IMR-90 (cell line): ENCODE measurements around the gene MAG. TPM values are rescaled to one million over a fixed set of nuclear protein-coding genes. Genes with fewer than 3 reads are reported as not detected.

ENCODE experiments used
- ATAC-seq: fragments of 200-7000 bp; cut with Tn5 transposase; 2 replicates; pipeline ENCODE4 v1.9.1; 2020; ENCODE audit warnings: low read depth, mild to moderate bottlenecking, moderate library complexity
- BruUV-seq: library from RNA; stranded (reverse); fragments of 400-500 nt; replicated peaks from 2 replicates; lab custom pipeline; 2021; lab: Mats Ljungman, UMichigan
- CTCF ChIA-PET: fragments of 300-600 bp; formaldehyde crosslinking; extraction: SDS; loops from one replicate; lab custom pipeline; 2021; ENCODE audit warnings: antibody characterized with exemption; lab: Yijun Ruan, JAX
- POLR2A ChIA-PET: fragments of 300-600 bp; sonication (Branson Sonifier 250); formaldehyde crosslinking; loops from one replicate; lab custom pipeline; 2022; ENCODE audit warnings: antibody characterized with exemption; ENCODE audit not compliant: unreplicated experiment; lab: Charles Lee
- DNase-seq: peaks from one replicate; pipeline ENCODE4 v3.0.0; 2013
- H2AFZ ChIP-seq: replicated peaks from 2 replicates; pipeline ENCODE3; 2013; ENCODE audit warnings: low read length, mild to moderate bottlenecking; ENCODE audit not compliant: poor library complexity
- H2AK5ac ChIP-seq: 2 replicates; pipeline ENCODE4 v1.6.1; 2013; ENCODE audit warnings: low read depth, low read length, inconsistent platforms
- H2AK9ac ChIP-seq: replicated peaks from 2 replicates; pipeline ENCODE3; 2013; ENCODE audit warnings: mild to moderate bottlenecking, low read depth, low read length, moderate library complexity; ENCODE audit not compliant: poor library complexity
- H2BK120ac ChIP-seq: 2 replicates; pipeline ENCODE4 v1.6.1; 2013; ENCODE audit warnings: low read depth, low read length, inconsistent platforms
- H2BK15ac ChIP-seq: 3 replicates; pipeline ENCODE4 v1.6.1; 2013; ENCODE audit warnings: low read depth, low read length, inconsistent platforms
- H2BK20ac ChIP-seq: 2 replicates; pipeline ENCODE4 v1.6.1; 2013; ENCODE audit warnings: low read depth, mild to moderate bottlenecking, inconsistent platforms, low read length, moderate library complexity
- H2BK5ac ChIP-seq: 2 replicates; pipeline ENCODE4 v1.6.1; 2013; ENCODE audit warnings: mild to moderate bottlenecking, low read depth, low read length, inconsistent platforms; ENCODE audit not compliant: poor library complexity, severe bottlenecking
- H3K14ac ChIP-seq: replicated peaks from 2 replicates; pipeline ENCODE4 v1.6.1; 2013; ENCODE audit warnings: low read depth, low read length, inconsistent platforms
- H3K18ac ChIP-seq: 2 replicates; pipeline ENCODE4 v1.6.1; 2013; ENCODE audit warnings: low read depth, low read length, control low read depth
- H3K23ac ChIP-seq: 2 replicates; pipeline ENCODE4 v1.6.1; 2013; ENCODE audit warnings: low read depth, low read length, inconsistent platforms
- H3K27ac ChIP-seq: 2 replicates; pipeline ENCODE4 v1.5.1; 2013; ENCODE audit warnings: mild to moderate bottlenecking, control low read depth, low read length; ENCODE audit not compliant: insufficient read depth
- H3K27me3 ChIP-seq: 2 replicates; pipeline ENCODE4 v1.6.1; 2013; ENCODE audit warnings: low read length; ENCODE audit not compliant: control insufficient read depth, insufficient read depth
- H3K36me3 ChIP-seq: 2 replicates; pipeline ENCODE4 v1.6.1; 2013; ENCODE audit warnings: low read length, mixed read lengths; ENCODE audit not compliant: control insufficient read depth, insufficient read depth
- H3K4ac ChIP-seq: 2 replicates; pipeline ENCODE4 v1.6.1; 2013; ENCODE audit warnings: low read depth, low read length, inconsistent platforms
- H3K4me1 ChIP-seq: 2 replicates; pipeline ENCODE4 v1.6.1; 2013; ENCODE audit warnings: low read length, mixed read lengths; ENCODE audit not compliant: control insufficient read depth, insufficient read depth
- H3K4me2 ChIP-seq: 2 replicates; pipeline ENCODE4 v1.6.1; 2013; ENCODE audit warnings: low read depth, mild to moderate bottlenecking, control low read depth, low read length, moderate library complexity
- H3K4me3 ChIP-seq: 2 replicates; pipeline ENCODE4 v1.5.1; 2013; ENCODE audit warnings: low read depth, mild to moderate bottlenecking, control low read depth, low read length, moderate library complexity; ENCODE audit not compliant: insufficient read depth
- H3K56ac ChIP-seq: 2 replicates; pipeline ENCODE4 v1.6.1; 2013; ENCODE audit warnings: low read length, inconsistent platforms; ENCODE audit not compliant: insufficient read depth; ENCODE audit errors: extremely low read depth
- H3K79me1 ChIP-seq, 2 experiments: 2 replicates each; pipeline ENCODE4 v1.6.1; 2013; ENCODE audit warnings: low read length in 2 of 2, inconsistent platforms in 1 of 2, low read depth in 1 of 2
- H3K9ac ChIP-seq: 2 replicates; pipeline ENCODE4 v1.6.1; 2013; ENCODE audit warnings: low read depth, low read length, control low read depth
- H3K9me1 ChIP-seq: 2 replicates; pipeline ENCODE4 v1.6.1; 2013; ENCODE audit warnings: low read length, inconsistent platforms; ENCODE audit not compliant: insufficient read depth
- H3K9me3 ChIP-seq: 2 replicates; pipeline ENCODE4 v1.6.1; 2013; ENCODE audit warnings: low read length; ENCODE audit not compliant: control insufficient read depth, insufficient read depth
- H4K20me1 ChIP-seq: 2 replicates; pipeline ENCODE4 v1.6.1; 2013; ENCODE audit warnings: low read length, inconsistent platforms; ENCODE audit not compliant: insufficient read depth
- H4K5ac ChIP-seq: 2 replicates; pipeline ENCODE4 v1.6.1; 2013; ENCODE audit warnings: mild to moderate bottlenecking, low read depth, low read length, control low read depth
- H4K8ac ChIP-seq, 2 experiments: 2 replicates each; pipeline ENCODE4 v1.6.1; 2013; ENCODE audit warnings: low read depth in 2 of 2, low read length in 2 of 2, control low read depth in 1 of 2, inconsistent platforms in 1 of 2
- H4K91ac ChIP-seq: 2 replicates; pipeline ENCODE4 v1.6.1; 2013; ENCODE audit warnings: low read depth, low read length, inconsistent platforms; ENCODE audit not compliant: insufficient read depth
- CEBPB ChIP-seq: IDR thresholded peaks from 2 replicates; pipeline ENCODE4 v1.6.1; 2012; ENCODE audit warnings: low read depth, low read length, improper control_type of control experiment
- CTCF ChIP-seq: conservative IDR thresholded peaks from 2 replicates; pipeline ENCODE4 v1.5.1; 2012; ENCODE audit warnings: mild to moderate bottlenecking, low read depth, low read length, improper control_type of control experiment
- ELK1 ChIP-seq: fragments of 150-350 bp; IDR thresholded peaks from 2 replicates; pipeline ENCODE4 v1.6.1; 2016; ENCODE audit warnings: low read depth, mild to moderate bottlenecking, low read length, moderate library complexity, borderline replicate concordance
- FOS ChIP-seq: fragments of 150-350 bp; IDR thresholded peaks from 2 replicates; pipeline ENCODE4 v1.6.1; 2016; ENCODE audit warnings: low read depth, low read length
- MAFK ChIP-seq: IDR thresholded peaks from 2 replicates; pipeline ENCODE4 v1.6.1; 2012; ENCODE audit warnings: low read depth, low read length, improper control_type of control experiment
- MAZ ChIP-seq: IDR thresholded peaks from 2 replicates; pipeline ENCODE4 v1.6.1; 2012; ENCODE audit warnings: low read depth, mild to moderate bottlenecking, low read length, improper control_type of control experiment, moderate library complexity, borderline replicate concordance
- MXI1 ChIP-seq: IDR thresholded peaks from 2 replicates; pipeline ENCODE4 v1.6.1; 2012; ENCODE audit warnings: low read depth, mild to moderate bottlenecking, low read length, moderate library complexity, borderline replicate concordance
- NFE2L2 ChIP-seq: fragments of 150-350 bp; IDR thresholded peaks from 2 replicates; pipeline ENCODE4 v1.6.1; 2016; ENCODE audit warnings: low read depth, mild to moderate bottlenecking, low read length
- RAD21 ChIP-seq: IDR thresholded peaks from 2 replicates; pipeline ENCODE4 v1.6.1; 2012; ENCODE audit warnings: low read length, improper control_type of control experiment
- RCOR1 ChIP-seq: IDR thresholded peaks from 2 replicates; pipeline ENCODE4 v1.6.1; 2012; ENCODE audit warnings: mild to moderate bottlenecking, low read length, improper control_type of control experiment; ENCODE audit not compliant: insufficient replicate concordance
- RFX5 ChIP-seq: IDR thresholded peaks from 2 replicates; pipeline ENCODE4 v1.8.0; 2012; ENCODE audit warnings: low read depth, mild to moderate bottlenecking, low read length, moderate library complexity
- SMC3 ChIP-seq: fragments of 150-350 bp; IDR thresholded peaks from 2 replicates; pipeline ENCODE4 v1.6.1; 2016; ENCODE audit warnings: low read depth, mild to moderate bottlenecking, antibody characterized with exemption, low read length, moderate library complexity
- WGBS, 2 experiments: methylation state at CpG; one replicate each; pipeline versions ENCODE4 v1.1.5 to v1.1.7; 2013; ENCODE audit warnings: missing lambda C conversion rate in 2 of 2; ENCODE audit not compliant: insufficient read length in 1 of 2; ENCODE audit errors: extremely low coverage in 2 of 2; 5-methylcytosine and 5-hydroxymethylcytosine counted together
- dilution Hi-C: fragments of 300-500 bp; cut with HindIII; formaldehyde crosslinking; loops from one replicate; pipeline ENCODE4 v1.14.3; 2018; ENCODE audit warnings: low sequenced_read_pairs; ENCODE audit not compliant: unreplicated experiment
- in situ Hi-C: fragments of 300-500 bp; cut with MboI; formaldehyde crosslinking; loops from 3 replicates; pipeline ENCODE4 v1.14.3; 2019; ENCODE audit warnings: low sequenced_read_pairs, inconsistent platforms, mixed read lengths
- intact Hi-C: fragments of 100-400 bp; cut with micrococcal nuclease; formaldehyde crosslinking; loops from 2 replicates; pipeline ENCODE4 v1.10.0; 2022
- polyA plus RNA-seq, 3 experiments: library from polyadenylated mRNA; depleted of rRNA; stranded (reverse); fragments of >200 nt; gene quantifications; 2 replicates each; pipeline ENCODE4 v1.2.3, GENCODE V29; 2012; ENCODE audit warnings: low replicate concordance in 1 of 3
- total RNA-seq: library from RNA; depleted of rRNA; stranded (reverse); fragments of >200 nt; gene quantifications from 2 replicates; pipeline ENCODE4 v1.2.3, GENCODE V29; 2012

Gene MAG
- total and polyA plus RNA-seq, 2 of the 4 experiments (the other 2 are of a cell fraction) = not detected

DNA sequence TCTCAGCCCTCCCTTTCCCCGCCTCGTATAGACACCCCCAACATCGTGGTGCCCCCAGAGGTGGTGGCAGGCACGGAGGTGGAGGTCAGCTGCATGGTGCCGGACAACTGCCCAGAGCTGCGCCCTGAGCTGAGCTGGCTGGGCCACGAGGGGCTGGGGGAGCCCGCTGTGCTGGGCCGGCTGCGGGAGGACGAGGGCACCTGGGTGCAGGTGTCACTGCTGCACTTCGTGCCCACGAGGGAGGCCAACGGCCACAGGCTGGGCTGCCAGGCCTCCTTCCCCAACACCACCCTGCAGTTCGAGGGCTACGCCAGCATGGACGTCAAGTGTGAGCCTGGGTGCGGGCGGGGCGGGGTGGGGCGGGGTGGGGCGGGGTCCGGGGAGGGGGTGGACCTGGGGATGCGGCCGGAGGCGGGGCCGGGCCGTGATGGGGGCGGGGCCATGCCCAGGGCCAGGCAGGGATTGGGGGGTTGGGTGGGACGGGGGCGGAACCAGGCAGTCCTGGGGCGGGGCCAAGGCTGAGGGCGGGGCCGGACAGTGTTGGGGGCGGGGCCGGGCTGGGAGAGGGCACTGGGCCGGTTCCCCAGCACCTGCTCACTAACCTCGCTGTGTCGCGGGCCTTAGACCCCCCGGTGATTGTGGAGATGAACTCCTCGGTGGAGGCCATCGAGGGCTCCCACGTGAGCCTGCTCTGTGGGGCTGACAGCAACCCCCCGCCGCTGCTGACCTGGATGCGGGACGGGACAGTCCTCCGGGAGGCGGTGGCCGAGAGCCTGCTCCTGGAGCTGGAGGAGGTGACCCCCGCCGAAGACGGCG, 7.8 kb downstream of the MAG start:
- Histone ChIP-seq H3K27me3 (peaks cover 6% of the 10 kb centered on the region), H3K23ac (no peak overlapping the region), H3K18ac (no peak overlapping the region), H3K4me3 (no peak overlapping the region), H2AK9ac (no peak overlapping the region), H2AFZ (peak overlapping the region; percentile 43), H3K4ac (no peak overlapping the region), H2AK5ac (no peak overlapping the region), H2BK5ac (no peak overlapping the region), H3K9ac (no peak overlapping the region), H4K20me1 (no peaks in the 10 kb centered on the region), H3K79me1 (no peaks in the 10 kb centered on the region), H2BK20ac (no peak overlapping the region), H2BK15ac (no peak overlapping the region), H3K36me3 (no peaks in the 10 kb centered on the region), H3K4me2 (no peak overlapping the region), H4K91ac (no peak overlapping the region), H3K56ac (no peak overlapping the region), H3K9me3 (no peaks in the 10 kb centered on the region), H4K8ac (no peak overlapping the region), H3K27ac (no peak overlapping the region), H3K4me1 (no peaks in the 10 kb centered on the region), H3K9me1 (peaks cover 15% of the 10 kb centered on the region), H4K5ac (no peak overlapping the region), H3K14ac (no peak overlapping the region), H2BK120ac (no peak overlapping the region)
- TF ChIP-seq SMC3 (no peak), MAZ (no peak), CTCF (no peak), MAFK (no peak), RFX5 (no peak), RAD21 (no peak), MXI1 (no peak), RCOR1 (no peak), CEBPB (no peak), NFE2L2 (no peak), FOS (no peak), ELK1 (no peak)
- BruUV-seq = no TSS peak
- in situ Hi-C loops (no loop called here), intact Hi-C loops (no loop called here), dilution Hi-C loops (no loop called here)
- WGBS, 2 experiments = 49% methylated on average over 23 of the region's 55 CpGs; no CpG with 5 or more reads in 1 of the 2 experiments
- CTCF ChIA-PET = no interaction called here
- DNase-seq (no peak), ATAC-seq (no peak)
- POLR2A ChIA-PET = no interaction called here
